H9 (cell line): Measurements from ENCODE around the gene CLDN2. TPM values are rescaled to one million over a fixed set of nuclear protein-coding genes. Genes with fewer than 3 reads are reported as not detected.

Experiments used
- DNase-seq: peaks from one replicate; pipeline ENCODE4 v3.0.0-alpha.2; 2017
- H2AFZ ChIP-seq: one replicate; pipeline ENCODE4 v1.6.1; 2013; ENCODE audit warnings: mild to moderate bottlenecking, low read length, control low read depth, moderate library complexity
- H2AK5ac ChIP-seq: 2 replicates; pipeline ENCODE4 v1.6.1; 2013; ENCODE audit warnings: low read length, control low read depth, mixed read lengths; ENCODE audit not compliant: insufficient read length
- H2BK120ac ChIP-seq: one replicate; pipeline ENCODE4 v1.6.1; 2013; ENCODE audit warnings: low read depth, mild to moderate bottlenecking, low read length, control low read depth, inconsistent platforms; ENCODE audit not compliant: poor library complexity, severe bottlenecking
- H2BK12ac ChIP-seq: 2 replicates; pipeline ENCODE4 v1.6.1; 2013; ENCODE audit warnings: low read length, control low read depth, mixed read lengths, low read depth; ENCODE audit not compliant: insufficient read length
- H2BK15ac ChIP-seq: 2 replicates; pipeline ENCODE4 v1.6.1; 2013; ENCODE audit warnings: low read depth, low read length, control low read depth
- H2BK20ac ChIP-seq: one replicate; pipeline ENCODE4 v1.6.1; 2013; ENCODE audit warnings: low read depth, mild to moderate bottlenecking, low read length, control low read depth, inconsistent platforms; ENCODE audit not compliant: poor library complexity, severe bottlenecking
- H2BK5ac ChIP-seq: 2 replicates; pipeline ENCODE4 v1.6.1; 2013; ENCODE audit warnings: low read length, control low read depth, mixed read lengths; ENCODE audit not compliant: insufficient read length
- H3K14ac ChIP-seq: 2 replicates; pipeline ENCODE4 v1.6.1; 2013; ENCODE audit warnings: low read length, control low read depth; ENCODE audit not compliant: insufficient read depth
- H3K18ac ChIP-seq: 2 replicates; pipeline ENCODE4 v1.6.1; 2013; ENCODE audit warnings: low read depth, mild to moderate bottlenecking, mixed read lengths, low read length, control low read depth; ENCODE audit not compliant: insufficient read length
- H3K23ac ChIP-seq: 2 replicates; pipeline ENCODE4 v1.6.1; 2013; ENCODE audit warnings: low read length, control low read depth, mixed read lengths, low read depth; ENCODE audit not compliant: insufficient read length
- H3K23me2 ChIP-seq: 2 replicates; pipeline ENCODE4 v1.6.1; 2013; ENCODE audit warnings: low read depth, mild to moderate bottlenecking, mixed read lengths, low read length, control low read depth; ENCODE audit not compliant: insufficient read length, poor library complexity, severe bottlenecking
- H3K27ac ChIP-seq: 2 replicates; pipeline ENCODE4 v1.5.1; 2013; ENCODE audit warnings: low read length, control low read depth, mixed read lengths, low read depth; ENCODE audit not compliant: insufficient read length
- H3K27me3 ChIP-seq: 2 replicates; pipeline ENCODE4 v1.6.1; 2013; ENCODE audit warnings: low read length, control low read depth, inconsistent platforms; ENCODE audit not compliant: insufficient read depth
- H3K4ac ChIP-seq: 2 replicates; pipeline ENCODE4 v1.6.1; 2013; ENCODE audit warnings: low read depth, mild to moderate bottlenecking, control low read depth, inconsistent platforms, low read length, moderate library complexity
- H3K4me1 ChIP-seq: 2 replicates; pipeline ENCODE4 v1.6.1; 2013; ENCODE audit warnings: low read length, control low read depth, inconsistent platforms; ENCODE audit not compliant: insufficient read depth
- H3K4me2 ChIP-seq: 2 replicates; pipeline ENCODE4 v1.6.1; 2013; ENCODE audit warnings: low read length, control low read depth, mixed read lengths; ENCODE audit not compliant: insufficient read length, insufficient read depth
- H3K56ac ChIP-seq: 2 replicates; pipeline ENCODE4 v1.6.1; 2013; ENCODE audit warnings: low read depth, mild to moderate bottlenecking, mixed read lengths, low read length, control low read depth; ENCODE audit not compliant: insufficient read length
- H3K79me1 ChIP-seq: 2 replicates; pipeline ENCODE4 v1.6.1; 2013; ENCODE audit warnings: low read depth, mild to moderate bottlenecking, moderate library complexity, low read length, control low read depth, inconsistent platforms; ENCODE audit not compliant: insufficient read depth, poor library complexity, severe bottlenecking
- H3K79me2 ChIP-seq: 2 replicates; pipeline ENCODE4 v1.6.1; 2013; ENCODE audit warnings: low read length, control low read depth, inconsistent platforms; ENCODE audit not compliant: insufficient read depth
- H3K9ac ChIP-seq: 2 replicates; pipeline ENCODE4 v1.6.1; 2013; ENCODE audit warnings: low read length, control low read depth, mixed read lengths; ENCODE audit not compliant: insufficient read length; ENCODE audit errors: extremely low read depth
- H3K9me3 ChIP-seq: one replicate; pipeline ENCODE4 v1.6.1; 2013; ENCODE audit warnings: low read depth, low read length, inconsistent platforms; ENCODE audit not compliant: control insufficient read depth
- H3T11ph ChIP-seq: one replicate; pipeline ENCODE4 v1.6.1; 2013; ENCODE audit warnings: mild to moderate bottlenecking, low read length, control low read depth, inconsistent platforms
- H4K20me1 ChIP-seq: one replicate; pipeline ENCODE4 v1.6.1; 2013; ENCODE audit not compliant: control insufficient read depth, insufficient read length, insufficient read depth
- H4K5ac ChIP-seq: 2 replicates; pipeline ENCODE4 v1.6.1; 2013; ENCODE audit warnings: low read depth, mild to moderate bottlenecking, mixed read lengths, low read length, control low read depth; ENCODE audit not compliant: insufficient read length
- H4K8ac ChIP-seq: replicated peaks from 2 replicates; pipeline ENCODE4 v1.6.1; 2013; ENCODE audit warnings: low read length, control low read depth, mixed read lengths, low read depth; ENCODE audit not compliant: insufficient read length
- H4K91ac ChIP-seq: 2 replicates; pipeline ENCODE4 v1.6.1; 2013; ENCODE audit warnings: low read depth, mild to moderate bottlenecking, moderate library complexity, mixed read lengths, low read length, control low read depth; ENCODE audit not compliant: insufficient read length
- H3K27ac Mint-ChIP-seq, 3 experiments: 2 replicates in 2 of 3; 3 replicates in 1 of 3; pipeline ENCODE4 v1.8.0; 2020 to 2021; ENCODE audit warnings: mixed read lengths in 3 of 3, mild to moderate bottlenecking in 1 of 3, moderate library complexity in 1 of 3
- H3K27me3 Mint-ChIP-seq: 2 replicates; pipeline ENCODE4 v1.8.0; 2021; ENCODE audit warnings: low read depth, mild to moderate bottlenecking, moderate library complexity, mixed read lengths
- H3K36me3 Mint-ChIP-seq, 3 experiments: 2 replicates in 2 of 3; 3 replicates in 1 of 3; pipeline ENCODE4 v1.8.0; 2020 to 2021; ENCODE audit warnings: low read depth in 3 of 3, mixed read lengths in 3 of 3; ENCODE audit not compliant: insufficient read depth in 1 of 3
- H3K4me1 Mint-ChIP-seq, 2 experiments: 2 replicates each; pipeline ENCODE4 v1.8.0; 2020; ENCODE audit warnings: mixed read lengths in 2 of 2
- H3K4me3 Mint-ChIP-seq, 2 experiments: 2 replicates in 1 of 2; 3 replicates in 1 of 2; pipeline ENCODE4 v1.8.0; 2020 to 2021; ENCODE audit warnings: mild to moderate bottlenecking in 2 of 2, mixed read lengths in 2 of 2, moderate library complexity in 1 of 2
- H3K9me3 Mint-ChIP-seq, 2 experiments: 2 replicates in 1 of 2; 3 replicates in 1 of 2; pipeline ENCODE4 v1.8.0; 2020; ENCODE audit warnings: mild to moderate bottlenecking in 2 of 2, mixed read lengths in 2 of 2, moderate library complexity in 1 of 2
- CTCF ChIP-seq: fragments of 200-600 bp; sonication (generic); conservative IDR thresholded peaks from 3 replicates; pipeline ENCODE4 v1.8.0; 2021; ENCODE audit warnings: antibody characterized with exemption, mild to moderate bottlenecking
- WGBS: extraction: QIAGEN DNeasy Blood & Tissue Kit; methylation state at CpG from one replicate; pipeline ENCODE4 v1.1.7; 2013; ENCODE audit warnings: missing lambda C conversion rate, low lambda C conversion rate, mixed read lengths; ENCODE audit not compliant: insufficient read length; ENCODE audit errors: extremely low coverage; 5-methylcytosine and 5-hydroxymethylcytosine counted together
- total RNA-seq: library from RNA; stranded (reverse); gene quantifications from 2 replicates; pipeline ENCODE4 v1.2.1, GENCODE V29; 2021

CLDN2 gene
- total RNA-seq, 1 experiment from 2014 or later, result not detected

- WGBS, result no CpG with 5 or more reads among the region's 3 CpGs
- Histone ChIP-seq H3K9ac (no peak overlapping the region), H3K18ac (no peak overlapping the region), H3K23ac (no peak overlapping the region), H3K27me3 (no peaks in the 10 kb centered on the region), H3K79me2 (no peaks in the 10 kb centered on the region), H3K4me1 (no peaks in the 10 kb centered on the region), H2AK5ac (no peak overlapping the region), H4K20me1 (no peaks in the 10 kb centered on the region), H3K27ac (no peak overlapping the region), H3K4ac (no peak overlapping the region), H2AFZ (no peak overlapping the region), H3K4me2 (no peak overlapping the region), H2BK15ac (no peak overlapping the region), H3T11ph (no peak overlapping the region), H3K79me1 (no peaks in the 10 kb centered on the region), H4K8ac (no peak overlapping the region), H2BK20ac (no peak overlapping the region), H4K5ac (no peak overlapping the region), H3K56ac (no peak overlapping the region), H3K14ac (no peak overlapping the region), H2BK5ac (no peak overlapping the region), H2BK12ac (no peak overlapping the region), H3K23me2 (no peaks in the 10 kb centered on the region), H3K9me3 (no peaks in the 10 kb centered on the region), H2BK120ac (no peak overlapping the region), H4K91ac (no peak overlapping the region)
- DNase-seq, result no peak
- Mint-ChIP-seq H3K36me3 (peaks cover 0 to 12% (median 0%) of the 10 kb centered on the region in 3 experiments; a peak in 2 of 7 replicates), H3K9me3 (peaks cover 0 to 22% of the 10 kb centered on the region in 2 experiments; a peak in 2 of 5 replicates), H3K27me3 (no peaks in the 10 kb centered on the region; the same call in 1 of the 2 replicates), H3K27ac (no peak overlapping the region), H3K4me1 (no peaks in the 10 kb centered on the region), H3K4me3 (no peak overlapping the region)
- no peak for TF ChIP-seq CTCF
These were observed 26.3 kb downstream of the CLDN2 start for GRCh38 chrX:106946464-106946863.
